ENCODE results near the gene MT1M. TPM values are rescaled to one million over a fixed set of nuclear protein-coding genes. Genes with fewer than 3 reads are reported as not detected.

MT1M gene
- total RNA-seq, 1 experiment from 2014 or later, result not detected

DNA sequence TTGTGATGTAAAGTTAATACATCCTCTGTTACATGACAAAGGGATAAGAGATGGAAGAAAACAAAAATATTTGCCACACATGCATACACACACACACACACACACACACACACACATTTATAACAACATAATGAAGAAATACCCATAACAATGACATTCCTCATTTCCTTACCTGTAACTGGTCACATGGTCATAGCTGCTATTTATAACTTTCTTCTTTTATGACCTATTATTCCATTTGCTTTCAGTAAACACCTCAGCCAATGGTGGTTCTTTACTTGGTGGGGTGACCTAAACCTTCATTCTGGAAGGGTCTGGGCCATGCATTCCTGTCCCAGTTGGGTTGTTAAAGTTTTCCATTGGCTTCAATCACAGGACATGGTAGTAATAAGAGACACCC is 18.8 kb upstream of the MT1M start:
- no TSS peak for BruUV-seq (replicated peaks)
- Mint-ChIP-seq H3K4me3 (ENCODE audit: low read depth, unreplicated experiment) (no peak overlapping the region), H3K27me3 (ENCODE audit: unreplicated experiment) (peaks cover 26% of the 10 kb centered on the region), H3K9me3 (ENCODE audit: low read depth, unreplicated experiment) (no peaks in the 10 kb centered on the region), H3K36me3 (ENCODE audit: insufficient read depth, unreplicated experiment) (peaks cover 9% of the 10 kb centered on the region), H3K4me1 (ENCODE audit: low read depth, unreplicated experiment) (peaks cover 50% of the 10 kb centered on the region), H3K27ac (ENCODE audit: unreplicated experiment) (no peak overlapping the region)
- DNase-seq, result no peak
- CTCF ChIA-PET, result interaction anchor here (0.6 kb wide), 1 partner anchor 321 kb away, joined by 3 read pairs; no protein-coding TSS in a partner anchor
- intact Hi-C loops (cut with micrococcal nuclease; ENCODE audit: unreplicated experiment), result no loop called here
- TF ChIP-seq, protein P1, sequence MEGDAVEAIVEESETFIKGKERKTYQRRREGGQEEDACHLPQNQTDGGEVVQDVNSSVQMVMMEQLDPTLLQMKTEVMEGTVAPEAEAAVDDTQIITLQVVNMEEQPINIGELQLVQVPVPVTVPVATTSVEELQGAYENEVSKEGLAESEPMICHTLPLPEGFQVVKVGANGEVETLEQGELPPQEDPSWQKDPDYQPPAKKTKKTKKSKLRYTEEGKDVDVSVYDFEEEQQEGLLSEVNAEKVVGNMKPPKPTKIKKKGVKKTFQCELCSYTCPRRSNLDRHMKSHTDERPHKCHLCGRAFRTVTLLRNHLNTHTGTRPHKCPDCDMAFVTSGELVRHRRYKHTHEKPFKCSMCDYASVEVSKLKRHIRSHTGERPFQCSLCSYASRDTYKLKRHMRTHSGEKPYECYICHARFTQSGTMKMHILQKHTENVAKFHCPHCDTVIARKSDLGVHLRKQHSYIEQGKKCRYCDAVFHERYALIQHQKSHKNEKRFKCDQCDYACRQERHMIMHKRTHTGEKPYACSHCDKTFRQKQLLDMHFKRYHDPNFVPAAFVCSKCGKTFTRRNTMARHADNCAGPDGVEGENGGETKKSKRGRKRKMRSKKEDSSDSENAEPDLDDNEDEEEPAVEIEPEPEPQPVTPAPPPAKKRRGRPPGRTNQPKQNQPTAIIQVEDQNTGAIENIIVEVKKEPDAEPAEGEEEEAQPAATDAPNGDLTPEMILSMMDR (IDR thresholded peaks at IDR 0.05; ENCODE audit: unreplicated experiment), result no peak

DNA sequence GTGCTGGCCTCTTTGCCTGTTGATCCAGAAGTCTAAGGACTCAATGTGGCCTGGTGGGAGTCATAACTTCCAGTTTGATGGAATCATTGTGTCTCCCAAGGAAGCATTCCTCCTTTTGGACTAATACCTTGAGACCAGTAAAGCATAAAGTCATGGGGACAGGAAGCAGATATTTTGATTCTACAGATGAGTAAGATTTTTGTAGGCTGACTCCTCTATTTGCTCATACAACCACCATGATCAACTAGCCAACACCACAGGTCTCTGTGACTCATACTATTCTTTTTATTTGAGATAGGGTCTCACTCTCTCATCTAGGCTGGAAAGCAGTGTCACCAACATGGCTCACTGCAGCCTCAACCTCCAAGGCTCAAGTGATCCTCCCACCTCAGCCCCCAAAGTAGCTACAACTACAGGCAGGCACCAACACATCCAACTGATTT is 17.9 kb upstream of the MT1M start:
- BruUV-seq (replicated peaks), result no TSS peak
- TF ChIP-seq, protein P1 (IDR thresholded peaks at IDR 0.05; ENCODE audit: unreplicated experiment), result no peak
- Mint-ChIP-seq H3K27me3 (ENCODE audit: unreplicated experiment) (peaks cover 35% of the 10 kb centered on the region), H3K9me3 (ENCODE audit: low read depth, unreplicated experiment) (no peaks in the 10 kb centered on the region), H3K27ac (ENCODE audit: unreplicated experiment) (no peak overlapping the region), H3K4me1 (ENCODE audit: low read depth, unreplicated experiment) (peaks cover 41% of the 10 kb centered on the region), H3K4me3 (ENCODE audit: low read depth, unreplicated experiment) (no peak overlapping the region), H3K36me3 (ENCODE audit: insufficient read depth, unreplicated experiment) (peaks cover under 1% of the 10 kb centered on the region)
- DNase-seq, result no peak
- CTCF ChIA-PET, result interaction anchor here (0.6 kb wide), 1 partner anchor 320 kb away, joined by 3 read pairs; no protein-coding TSS in a partner anchor
- intact Hi-C loops (cut with micrococcal nuclease; ENCODE audit: unreplicated experiment), result no loop called here

DNA sequence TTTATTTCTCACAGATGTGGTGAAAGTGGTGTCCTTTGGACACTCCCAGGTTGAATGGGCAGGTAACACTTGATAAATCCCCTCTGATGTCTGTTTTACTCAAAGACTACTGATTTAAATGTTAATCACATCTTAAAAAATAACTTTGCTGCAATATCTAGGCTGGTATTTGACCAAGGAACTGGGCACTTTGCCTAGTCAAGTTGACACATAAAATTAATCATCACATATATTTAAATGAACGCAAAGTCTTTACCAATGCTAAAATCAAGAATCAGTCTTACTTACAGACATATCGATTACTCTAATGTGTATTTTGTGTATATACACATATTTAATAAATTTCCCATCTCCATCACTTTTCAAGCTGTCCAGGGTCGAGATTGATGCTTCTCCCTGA is 17.1 kb upstream of the MT1M start:
- Mint-ChIP-seq H3K4me3 (ENCODE audit: low read depth, unreplicated experiment) (no peak overlapping the region), H3K27me3 (ENCODE audit: unreplicated experiment) (peaks cover 36% of the 10 kb centered on the region), H3K27ac (ENCODE audit: unreplicated experiment) (no peak overlapping the region), H3K4me1 (ENCODE audit: low read depth, unreplicated experiment) (peaks cover 33% of the 10 kb centered on the region), H3K36me3 (ENCODE audit: insufficient read depth, unreplicated experiment) (no peaks in the 10 kb centered on the region), H3K9me3 (ENCODE audit: low read depth, unreplicated experiment) (no peaks in the 10 kb centered on the region)
- intact Hi-C loops (cut with micrococcal nuclease; ENCODE audit: unreplicated experiment), result no loop called here
- no peak for DNase-seq
- TF ChIP-seq, protein P1 (IDR thresholded peaks at IDR 0.05; ENCODE audit: unreplicated experiment), result no peak
- CTCF ChIA-PET, result no interaction called here
- BruUV-seq (replicated peaks), result no TSS peak

DNA sequence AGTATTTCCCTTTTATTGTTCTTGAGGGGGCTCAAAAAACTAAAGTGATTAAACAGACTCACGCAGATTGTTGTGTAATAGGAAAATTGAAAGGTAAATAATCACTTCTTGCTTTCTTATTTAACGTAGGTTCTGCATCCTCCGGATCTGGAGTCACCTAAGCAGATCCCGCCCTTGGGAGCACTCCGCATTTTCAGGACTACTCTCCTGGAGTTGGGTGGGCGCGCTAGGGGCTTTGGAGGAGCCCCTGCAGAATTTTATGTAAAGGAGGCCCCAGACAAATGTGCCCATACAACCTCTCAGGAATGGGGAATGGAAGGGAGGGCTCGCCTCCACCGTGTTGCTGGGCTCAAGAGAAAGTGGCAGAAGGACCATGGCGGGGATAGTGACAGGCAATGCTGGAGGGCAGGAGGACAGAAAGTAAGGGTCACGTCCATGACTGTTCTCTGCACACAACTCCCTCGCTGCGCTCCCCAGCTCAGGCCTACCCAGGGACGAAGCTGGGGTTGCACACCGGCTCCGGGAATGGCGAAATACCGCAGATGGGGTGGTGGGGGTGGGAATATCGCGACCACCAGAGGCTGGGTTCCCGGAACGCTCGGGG is 15.7 kb upstream of the MT1M start:
- Mint-ChIP-seq H3K27me3 (ENCODE audit: unreplicated experiment) (peaks cover 36% of the 10 kb centered on the region), H3K9me3 (ENCODE audit: low read depth, unreplicated experiment) (no peaks in the 10 kb centered on the region), H3K27ac (ENCODE audit: unreplicated experiment) (no peak overlapping the region), H3K4me1 (ENCODE audit: low read depth, unreplicated experiment) (peaks cover 20% of the 10 kb centered on the region), H3K4me3 (ENCODE audit: low read depth, unreplicated experiment) (peak overlapping the region; percentile 50), H3K36me3 (ENCODE audit: insufficient read depth, unreplicated experiment) (no peaks in the 10 kb centered on the region)
- intact Hi-C loops (cut with micrococcal nuclease; ENCODE audit: unreplicated experiment), result no loop called here
- DNase-seq, result no peak
- BruUV-seq (replicated peaks), result no TSS peak
- CTCF ChIA-PET, result interaction anchor here (0.7 kb wide), 1 partner anchor 182 kb away, joined by 3 read pairs; no protein-coding TSS in a partner anchor
- TF ChIP-seq, protein P1 (IDR thresholded peaks at IDR 0.05; ENCODE audit: unreplicated experiment), result no peak

Measured in Calu3 (cell line).